K562 (cell line): ENCODE measurements around the gene GPHA2. TPM values are rescaled to one million over a fixed set of nuclear protein-coding genes. Genes with fewer than 3 reads are reported as not detected.
A peak's percentile ranks its signal among the peaks of the same experiment; 100 is the strongest.

Experiments used
- FOS ChIP-seq: IDR thresholded peaks from 3 replicates; pipeline ENCODE4 v1.6.1; 2011; ENCODE audit not compliant: insufficient read length; ENCODE audit errors: extremely low read depth
- KHSRP ChIP-seq: fragments of 450-650 bp; IDR thresholded peaks from 2 replicates; pipeline ENCODE4 v1.6.1; 2017
- MEF2A ChIP-seq: IDR thresholded peaks from 2 replicates; pipeline ENCODE4 v1.6.1; 2011; ENCODE audit warnings: low read depth, mild to moderate bottlenecking, low read length, moderate library complexity; ENCODE audit not compliant: control insufficient read depth
- MTA2 ChIP-seq: fragments of 450-650 bp; IDR thresholded peaks from 2 replicates; pipeline ENCODE4 v1.6.1; 2016; ENCODE audit warnings: low read depth
- PCBP1 ChIP-seq: fragments of 200-400 bp; formaldehyde crosslinking; IDR thresholded peaks from 2 replicates; pipeline ENCODE4 v1.6.1; 2018; ENCODE audit warnings: mild to moderate bottlenecking, low read depth, low read length; ENCODE audit not compliant: poor library complexity, severe bottlenecking
- POLR2AphosphoS5 ChIP-seq: IDR thresholded peaks from 2 replicates; pipeline ENCODE4 v1.6.1; 2011; ENCODE audit warnings: mild to moderate bottlenecking, low read depth, low read length, moderate library complexity; ENCODE audit not compliant: control insufficient read depth, insufficient read depth
- RBM15 ChIP-seq: fragments of 200-400 bp; formaldehyde crosslinking; IDR thresholded peaks from 2 replicates; pipeline ENCODE4 v1.6.1; 2018; ENCODE audit warnings: mild to moderate bottlenecking, low read length, moderate library complexity; ENCODE audit not compliant: insufficient read depth
- SMAD1 ChIP-seq: fragments of 150-350 bp; IDR thresholded peaks from 2 replicates; pipeline ENCODE4 v1.6.1; 2014; ENCODE audit warnings: low read length, low read depth; ENCODE audit not compliant: partially characterized antibody
- SMARCA4 ChIP-seq: fragments of 450-650 bp; IDR thresholded peaks from 2 replicates; pipeline ENCODE4 v1.6.1; 2016
- SNRNP70 ChIP-seq: fragments of 200-400 bp; formaldehyde crosslinking; optimal IDR thresholded peaks from 2 replicates; pipeline ENCODE3; 2017; ENCODE audit warnings: low read depth, low read length
- ZC3H4 ChIP-seq: sonication (generic); formaldehyde crosslinking; IDR thresholded peaks from 2 replicates; pipeline ENCODE4 v1.9.0; 2021; ENCODE audit warnings: missing genetic modification reagents, borderline replicate concordance
- ZNF217 ChIP-seq: sonication (generic); formaldehyde crosslinking; IDR thresholded peaks from 2 replicates; pipeline ENCODE4 v1.8.0; 2022; ENCODE audit warnings: mild to moderate bottlenecking, missing genetic modification reagents
- ZNF311 ChIP-seq: fragments of 250-450 bp; sonication (Bioruptor Pico); IDR thresholded peaks from 2 replicates; pipeline ENCODE4 v1.4.0; 2020; ENCODE audit warnings: mild to moderate bottlenecking, moderate library complexity
- ZNF644 ChIP-seq: fragments of 200-800 bp; sonication (Bioruptor generic); IDR thresholded peaks from 2 replicates; pipeline ENCODE4 v1.6.1; 2016; ENCODE audit warnings: low read depth, missing genetic modification characterization, missing compliant biosample characterization
- polyA plus RNA-seq, 8 experiments: library from polyadenylated mRNA; depleted of rRNA in 4 of 8; stranded (reverse) in 5 of 8; unstranded in 3 of 8; fragments of >200 nt; fragmentation: Nextera tagmentation in 2 of 8; fragmentation: Illumina TruSeq in 1 of 8; extraction: Ambion mirVana in 2 of 8; extraction: Trizol in 1 of 8; gene quantifications; 2 replicates each; pipeline versions ENCODE4 v1.2.1 to v1.2.3, GENCODE V29; 2011 to 2014; ENCODE audit warnings: inconsistent platforms in 1 of 8, missing spikeins in 1 of 8
- total RNA-seq, 7 experiments: library from RNA; depleted of rRNA in 6 of 7; stranded (reverse); fragments of >200 nt in 6 of 7; fragmentation: Illumina TruSeq in 2 of 7; extraction: Trizol in 2 of 7; gene quantifications; 2 replicates each; pipeline versions ENCODE4 v1.2.1 to v1.2.3, GENCODE V29; 2011 to 2021; ENCODE audit warnings: low replicate concordance in 1 of 7
- TF ChIP-seq, protein P1 (sequence below), 2 experiments: fragments of 150-350 bp in 1 of 2; IDR thresholded peaks; 2 replicates each; pipeline ENCODE4 v1.6.1; 2012 to 2016; ENCODE audit warnings: low read depth in 2 of 2, low read length in 2 of 2, mild to moderate bottlenecking in 1 of 2, moderate library complexity in 1 of 2
- TF ChIP-seq, protein P2 (sequence below): fragments of 450-650 bp; IDR thresholded peaks from 2 replicates; pipeline ENCODE4 v1.6.1; 2016; ENCODE audit warnings: low read depth

GPHA2 gene
- total and polyA plus RNA-seq, 9 of the 15 experiments (the other 6 are each of a cell fraction or from before 2014, with no cell fraction given): 0.17 to 0.22 TPM; not detected in 7

DNA sequence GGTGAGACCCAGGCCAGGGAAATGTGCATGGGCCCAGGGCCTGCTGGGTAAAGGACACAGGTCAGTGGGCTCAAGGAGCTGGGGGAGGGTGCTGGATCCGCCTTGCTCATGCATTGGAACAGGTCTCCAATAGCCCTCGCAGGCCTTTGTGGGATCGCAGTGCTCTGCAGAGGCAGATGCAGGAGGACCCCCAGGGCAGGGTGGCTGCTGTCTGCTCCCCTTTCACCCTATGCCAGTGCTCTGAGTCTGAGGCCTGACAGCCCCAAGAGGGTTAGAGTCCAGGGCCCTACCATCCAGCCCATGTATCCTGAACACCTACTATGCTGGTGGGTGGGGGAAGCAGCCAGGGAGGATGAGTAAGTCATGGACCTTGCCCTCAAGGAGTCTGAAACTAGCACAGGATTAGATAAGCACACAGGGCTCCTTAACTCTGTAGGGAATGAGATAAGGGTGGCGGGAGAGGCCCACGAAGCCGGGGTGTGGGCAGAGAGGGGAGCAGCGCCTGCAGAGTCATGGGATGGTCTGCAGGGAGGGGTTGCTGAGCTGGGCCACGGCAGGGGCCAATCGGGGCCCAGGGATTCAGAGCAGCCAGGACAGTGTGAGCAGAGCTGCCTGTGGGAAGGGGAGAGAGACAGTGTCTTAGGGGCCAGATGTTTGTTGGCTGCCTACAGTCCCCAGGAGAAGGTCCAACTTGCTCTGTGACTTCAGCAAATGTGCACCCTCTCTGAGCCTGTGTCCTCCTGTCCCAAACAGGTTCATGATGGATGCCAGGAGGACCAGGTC, 46.8 kb downstream of the GPHA2 start (continued):
- peak; percentile 51; the same call in 1 of the 2 replicates for TF ChIP-seq KHSRP
- no peak; the same call in 1 of the 2 replicates for TF ChIP-seq ZC3H4 (CRISPR knock-in tag)
- TF ChIP-seq, protein P1, sequence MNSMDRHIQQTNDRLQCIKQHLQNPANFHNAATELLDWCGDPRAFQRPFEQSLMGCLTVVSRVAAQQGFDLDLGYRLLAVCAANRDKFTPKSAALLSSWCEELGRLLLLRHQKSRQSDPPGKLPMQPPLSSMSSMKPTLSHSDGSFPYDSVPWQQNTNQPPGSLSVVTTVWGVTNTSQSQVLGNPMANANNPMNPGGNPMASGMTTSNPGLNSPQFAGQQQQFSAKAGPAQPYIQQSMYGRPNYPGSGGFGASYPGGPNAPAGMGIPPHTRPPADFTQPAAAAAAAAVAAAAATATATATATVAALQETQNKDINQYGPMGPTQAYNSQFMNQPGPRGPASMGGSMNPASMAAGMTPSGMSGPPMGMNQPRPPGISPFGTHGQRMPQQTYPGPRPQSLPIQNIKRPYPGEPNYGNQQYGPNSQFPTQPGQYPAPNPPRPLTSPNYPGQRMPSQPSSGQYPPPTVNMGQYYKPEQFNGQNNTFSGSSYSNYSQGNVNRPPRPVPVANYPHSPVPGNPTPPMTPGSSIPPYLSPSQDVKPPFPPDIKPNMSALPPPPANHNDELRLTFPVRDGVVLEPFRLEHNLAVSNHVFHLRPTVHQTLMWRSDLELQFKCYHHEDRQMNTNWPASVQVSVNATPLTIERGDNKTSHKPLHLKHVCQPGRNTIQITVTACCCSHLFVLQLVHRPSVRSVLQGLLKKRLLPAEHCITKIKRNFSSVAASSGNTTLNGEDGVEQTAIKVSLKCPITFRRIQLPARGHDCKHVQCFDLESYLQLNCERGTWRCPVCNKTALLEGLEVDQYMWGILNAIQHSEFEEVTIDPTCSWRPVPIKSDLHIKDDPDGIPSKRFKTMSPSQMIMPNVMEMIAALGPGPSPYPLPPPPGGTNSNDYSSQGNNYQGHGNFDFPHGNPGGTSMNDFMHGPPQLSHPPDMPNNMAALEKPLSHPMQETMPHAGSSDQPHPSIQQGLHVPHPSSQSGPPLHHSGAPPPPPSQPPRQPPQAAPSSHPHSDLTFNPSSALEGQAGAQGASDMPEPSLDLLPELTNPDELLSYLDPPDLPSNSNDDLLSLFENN (IDR thresholded peaks at IDR 0.05; ENCODE audit: low read depth in 2 of 2, low read length in 2 of 2): peak in 1 of 2 experiments; percentile 90; a peak in 2 of 4 replicates
- peak; percentile 98 for TF ChIP-seq MTA2
- TF ChIP-seq POLR2AphosphoS5: peak; percentile 98
- 0 out of 2 replicates have a peak, but pooled peaks have one; percentile 30 for TF ChIP-seq ZNF311
- no peak for TF ChIP-seq RBM15
- TF ChIP-seq SNRNP70: no peak
- 0 out of 2 replicates have a peak, but pooled peaks have one; percentile 19 for TF ChIP-seq MEF2A
- TF ChIP-seq PCBP1: no peak
- peak; percentile 99 for TF ChIP-seq SMARCA4
- TF ChIP-seq SMAD1: peak; percentile 83
- peak; percentile 25 for TF ChIP-seq FOS
- TF ChIP-seq, protein P2, sequence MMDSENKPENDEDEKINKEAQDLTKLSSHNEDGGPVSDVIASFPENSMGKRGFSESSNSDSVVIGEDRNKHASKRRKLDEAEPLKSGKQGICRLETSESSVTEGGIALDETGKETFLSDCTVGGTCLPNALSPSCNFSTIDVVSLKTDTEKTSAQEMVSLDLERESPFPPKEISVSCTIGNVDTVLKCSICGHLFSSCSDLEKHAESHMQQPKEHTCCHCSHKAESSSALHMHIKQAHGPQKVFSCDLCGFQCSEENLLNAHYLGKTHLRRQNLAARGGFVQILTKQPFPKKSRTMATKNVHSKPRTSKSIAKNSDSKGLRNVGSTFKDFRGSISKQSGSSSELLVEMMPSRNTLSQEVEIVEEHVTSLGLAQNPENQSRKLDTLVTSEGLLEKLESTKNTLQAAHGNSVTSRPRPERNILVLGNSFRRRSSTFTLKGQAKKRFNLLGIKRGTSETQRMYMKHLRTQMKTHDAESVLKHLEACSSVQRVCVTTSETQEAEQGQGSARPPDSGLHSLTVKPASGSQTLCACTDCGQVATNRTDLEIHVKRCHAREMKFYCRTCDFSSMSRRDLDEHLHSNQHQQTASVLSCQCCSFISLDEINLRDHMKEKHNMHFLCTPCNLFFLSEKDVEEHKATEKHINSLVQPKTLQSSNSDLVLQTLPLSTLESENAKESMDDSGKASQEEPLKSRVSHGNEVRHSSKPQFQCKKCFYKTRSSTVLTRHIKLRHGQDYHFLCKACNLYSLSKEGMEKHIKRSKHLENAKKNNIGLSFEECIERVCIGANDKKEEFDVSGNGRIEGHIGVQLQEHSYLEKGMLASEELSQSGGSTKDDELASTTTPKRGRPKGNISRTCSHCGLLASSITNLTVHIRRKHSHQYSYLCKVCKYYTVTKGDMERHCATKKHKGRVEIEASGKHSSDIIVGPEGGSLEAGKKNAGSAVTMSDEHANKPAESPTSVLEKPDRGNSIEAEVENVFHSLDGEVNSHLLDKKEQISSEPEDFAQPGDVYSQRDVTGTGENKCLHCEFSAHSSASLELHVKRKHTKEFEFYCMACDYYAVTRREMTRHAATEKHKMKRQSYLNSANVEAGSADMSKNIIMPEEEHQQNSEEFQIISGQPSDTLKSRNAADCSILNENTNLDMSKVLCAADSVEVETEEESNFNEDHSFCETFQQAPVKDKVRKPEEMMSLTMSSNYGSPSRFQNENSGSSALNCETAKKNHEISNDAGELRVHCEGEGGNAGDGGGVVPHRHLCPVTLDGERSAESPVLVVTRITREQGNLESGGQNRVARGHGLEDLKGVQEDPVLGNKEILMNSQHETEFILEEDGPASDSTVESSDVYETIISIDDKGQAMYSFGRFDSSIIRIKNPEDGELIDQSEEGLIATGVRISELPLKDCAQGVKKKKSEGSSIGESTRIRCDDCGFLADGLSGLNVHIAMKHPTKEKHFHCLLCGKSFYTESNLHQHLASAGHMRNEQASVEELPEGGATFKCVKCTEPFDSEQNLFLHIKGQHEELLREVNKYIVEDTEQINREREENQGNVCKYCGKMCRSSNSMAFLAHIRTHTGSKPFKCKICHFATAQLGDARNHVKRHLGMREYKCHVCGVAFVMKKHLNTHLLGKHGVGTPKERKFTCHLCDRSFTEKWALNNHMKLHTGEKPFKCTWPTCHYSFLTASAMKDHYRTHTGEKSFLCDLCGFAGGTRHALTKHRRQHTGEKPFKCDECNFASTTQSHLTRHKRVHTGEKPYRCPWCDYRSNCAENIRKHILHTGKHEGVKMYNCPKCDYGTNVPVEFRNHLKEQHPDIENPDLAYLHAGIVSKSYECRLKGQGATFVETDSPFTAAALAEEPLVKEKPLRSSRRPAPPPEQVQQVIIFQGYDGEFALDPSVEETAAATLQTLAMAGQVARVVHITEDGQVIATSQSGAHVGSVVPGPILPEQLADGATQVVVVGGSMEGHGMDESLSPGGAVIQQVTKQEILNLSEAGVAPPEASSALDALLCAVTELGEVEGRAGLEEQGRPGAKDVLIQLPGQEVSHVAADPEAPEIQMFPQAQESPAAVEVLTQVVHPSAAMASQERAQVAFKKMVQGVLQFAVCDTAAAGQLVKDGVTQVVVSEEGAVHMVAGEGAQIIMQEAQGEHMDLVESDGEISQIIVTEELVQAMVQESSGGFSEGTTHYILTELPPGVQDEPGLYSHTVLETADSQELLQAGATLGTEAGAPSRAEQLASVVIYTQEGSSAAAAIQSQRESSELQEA: no peak
- TF ChIP-seq ZNF217: no peak
- TF ChIP-seq ZNF644 (tag): 0 out of 2 replicates have a peak, but pooled peaks have one; percentile 33
